Thoracic aorta (tissue), 2 donors: ENCODE measurements around the gene MMP7. TPM values are rescaled to one million over a fixed set of nuclear protein-coding genes. Genes with fewer than 3 reads are reported as not detected.

Experiments used
- ATAC-seq: fragments of 150-250 bp; one replicate; pipeline ENCODE4 v1.8.0; 2017; ENCODE audit warnings: low read depth; ENCODE audit not compliant: insufficient number of reproducible peaks, low FRiP score
- DNase-seq: peaks from one replicate; pipeline ENCODE4 v3.0.0-alpha.2; 2020; ENCODE audit warnings: low spot score
- H3K27ac ChIP-seq, 2 donors: fragments of 200-600 bp; sonication (generic); 1 replicate in 1 of 2; 2 replicates in 1 of 2; pipeline ENCODE4 v1.5.1; 2016; ENCODE audit warnings: mild to moderate bottlenecking in 2 of 2, moderate library complexity in 2 of 2
- H3K27me3 ChIP-seq: fragments of 200-600 bp; sonication (generic); replicated peaks from 2 replicates; pipeline ENCODE4 v1.6.0; 2016; ENCODE audit warnings: mild to moderate bottlenecking; ENCODE audit not compliant: insufficient read depth
- H3K36me3 ChIP-seq: fragments of 200-600 bp; sonication (generic); one replicate; pipeline ENCODE4 v1.5.1; 2016
- H3K4me1 ChIP-seq, 2 donors: fragments of 200-600 bp; sonication (generic); 1 replicate in 1 of 2; 2 replicates in 1 of 2; pipeline versions ENCODE4 v1.5.1 to v1.6.0; 2016; ENCODE audit warnings: low read depth in 2 of 2, mild to moderate bottlenecking in 1 of 2; ENCODE audit not compliant: control insufficient read depth in 1 of 2
- H3K4me3 ChIP-seq: fragments of 200-600 bp; sonication (generic); 2 replicates; pipeline ENCODE4 v1.5.1; 2016; ENCODE audit warnings: mild to moderate bottlenecking
- H3K9me3 ChIP-seq: fragments of 200-600 bp; sonication (generic); 2 replicates; pipeline ENCODE4 v1.5.1; 2016
- total RNA-seq, 2 donors: library from RNA; depleted of rRNA; stranded (reverse); fragments of >200 nt; gene quantifications; one replicate each; pipeline versions ENCODE4 v1.1.0 to v1.2.3, GENCODE V29; 2016
- TF ChIP-seq, protein P1 (sequence below): fragments of 200-600 bp; sonication (generic); IDR thresholded peaks from one replicate; pipeline ENCODE4 v1.5.1; 2019; ENCODE audit warnings: antibody characterized with exemption

Gene MMP7
- total RNA-seq, 2 donors from 2014 or later = not detected

GRCh38 chr11:102552447-102553194 lies 22.1 kb upstream of the MMP7 start:
- H3K27ac ChIP-seq = no peak overlapping the region
- no peak for ATAC-seq
- no peak overlapping the region for H3K4me3 ChIP-seq

DNA sequence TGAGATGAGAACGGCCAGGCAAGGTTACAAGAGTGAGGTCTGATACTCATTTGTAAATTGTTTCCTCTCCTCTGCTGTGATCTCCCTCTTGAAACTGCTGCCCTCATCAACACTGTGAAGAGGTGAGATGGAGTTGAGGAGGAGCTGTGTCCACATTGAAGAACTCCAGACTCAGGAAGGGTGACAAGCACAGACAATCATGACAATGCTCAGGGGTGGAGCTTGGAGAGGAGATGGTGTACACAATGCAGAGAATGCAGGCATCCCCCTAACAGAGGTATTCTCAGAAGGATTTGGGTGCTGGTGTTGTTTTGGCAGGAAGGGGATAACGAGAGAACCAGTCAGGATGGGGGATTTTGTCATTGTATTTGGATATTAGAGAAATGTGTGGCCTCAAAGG lies 21.5 kb upstream of the MMP7 start:
- no peaks in the 10 kb centered on the region for H3K27me3 ChIP-seq
- ATAC-seq = no peak
- TF ChIP-seq, protein P1, sequence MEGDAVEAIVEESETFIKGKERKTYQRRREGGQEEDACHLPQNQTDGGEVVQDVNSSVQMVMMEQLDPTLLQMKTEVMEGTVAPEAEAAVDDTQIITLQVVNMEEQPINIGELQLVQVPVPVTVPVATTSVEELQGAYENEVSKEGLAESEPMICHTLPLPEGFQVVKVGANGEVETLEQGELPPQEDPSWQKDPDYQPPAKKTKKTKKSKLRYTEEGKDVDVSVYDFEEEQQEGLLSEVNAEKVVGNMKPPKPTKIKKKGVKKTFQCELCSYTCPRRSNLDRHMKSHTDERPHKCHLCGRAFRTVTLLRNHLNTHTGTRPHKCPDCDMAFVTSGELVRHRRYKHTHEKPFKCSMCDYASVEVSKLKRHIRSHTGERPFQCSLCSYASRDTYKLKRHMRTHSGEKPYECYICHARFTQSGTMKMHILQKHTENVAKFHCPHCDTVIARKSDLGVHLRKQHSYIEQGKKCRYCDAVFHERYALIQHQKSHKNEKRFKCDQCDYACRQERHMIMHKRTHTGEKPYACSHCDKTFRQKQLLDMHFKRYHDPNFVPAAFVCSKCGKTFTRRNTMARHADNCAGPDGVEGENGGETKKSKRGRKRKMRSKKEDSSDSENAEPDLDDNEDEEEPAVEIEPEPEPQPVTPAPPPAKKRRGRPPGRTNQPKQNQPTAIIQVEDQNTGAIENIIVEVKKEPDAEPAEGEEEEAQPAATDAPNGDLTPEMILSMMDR = no peak
- no peaks in the 10 kb centered on the region for H3K9me3 ChIP-seq
- no peak overlapping the region for H3K27ac ChIP-seq
- no peak for DNase-seq
- H3K4me3 ChIP-seq = no peak overlapping the region
- no peaks in the 10 kb centered on the region for H3K36me3 ChIP-seq
- no peaks in the 10 kb centered on the region for H3K4me1 ChIP-seq

More at GRCh38 chr11:102552447-102553194, 22.1 kb upstream of the MMP7 start:
- no peaks in the 10 kb centered on the region for H3K36me3 ChIP-seq
- no peaks in the 10 kb centered on the region for H3K27me3 ChIP-seq
- H3K9me3 ChIP-seq = no peaks in the 10 kb centered on the region
- no peak for DNase-seq
- TF ChIP-seq, protein P1 = no peak
- H3K4me1 ChIP-seq = no peaks in the 10 kb centered on the region

- Histone ChIP-seq H3K27me3 (no peaks in the 10 kb centered on the region), H3K4me3 (no peak overlapping the region), H3K36me3 (no peaks in the 10 kb centered on the region), H3K27ac (no peak overlapping the region), H3K4me1 (no peaks in the 10 kb centered on the region), H3K9me3 (no peaks in the 10 kb centered on the region)
- ATAC-seq (no peak), DNase-seq (no peak)
- TF ChIP-seq, protein P1 = no peak
Observed at GRCh38 chr11:102551169-102551781, 20.7 kb upstream of the MMP7 start.

DNA sequence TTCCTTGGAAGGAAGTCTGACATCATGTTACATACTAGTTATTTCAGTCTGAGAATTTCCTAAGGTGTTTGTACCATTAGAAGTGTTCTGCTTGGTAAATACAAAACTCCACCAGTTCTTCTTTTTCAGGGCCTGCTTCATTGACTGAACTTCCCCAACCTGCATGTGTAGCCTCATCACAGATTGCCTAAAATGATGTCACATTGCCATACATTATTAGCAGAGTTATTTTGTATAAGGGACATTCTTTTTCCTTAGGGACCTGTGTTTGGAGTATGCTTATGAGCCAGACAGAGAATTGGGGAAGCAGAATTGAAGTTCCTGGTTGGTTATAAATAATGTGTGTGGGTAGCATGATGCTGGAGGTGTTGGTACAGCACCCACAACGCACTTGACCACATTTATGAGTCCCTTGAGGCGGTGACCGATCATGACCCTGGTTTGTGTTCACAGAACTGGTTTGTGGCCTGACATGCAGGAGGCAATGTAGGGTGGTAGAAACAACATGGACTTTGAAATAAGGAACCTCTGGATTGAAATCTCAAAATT lies 16.4 kb upstream of the MMP7 start:
- ATAC-seq = no peak
- TF ChIP-seq, protein P1 = no peak
- H3K36me3 ChIP-seq = no peaks in the 10 kb centered on the region
- no peaks in the 10 kb centered on the region for H3K27me3 ChIP-seq
- H3K4me1 ChIP-seq = no peaks in the 10 kb centered on the region
- H3K9me3 ChIP-seq = no peaks in the 10 kb centered on the region
- no peak overlapping the region for H3K27ac ChIP-seq
- DNase-seq = no peak
- no peak overlapping the region for H3K4me3 ChIP-seq

- Histone ChIP-seq H3K36me3 (no peaks in the 10 kb centered on the region), H3K4me3 (no peak overlapping the region), H3K27me3 (no peaks in the 10 kb centered on the region), H3K9me3 (no peaks in the 10 kb centered on the region), H3K27ac (no peak overlapping the region), H3K4me1 (no peaks in the 10 kb centered on the region)
- TF ChIP-seq, protein P1 = no peak
- ATAC-seq (no peak), DNase-seq (no peak)
Observed at GRCh38 chr11:102546427-102546826, 15.9 kb upstream of the MMP7 start.
